Activated T-cell treated with anti-CD3 and anti-CD28 coated beads for 24 hours (primary cell): Measurements from ENCODE around the gene BCL2L11.

Experiments
- DNase-seq: peaks from one replicate; pipeline ENCODE4 v3.0.0-alpha.2; 2020; ENCODE audit warnings: low read depth

BCL2L11 gene

GRCh38 chr2:111117598-111118480, 2.9 kb upstream of the BCL2L11 start:
- no peak for DNase-seq

- DNase-seq, result no peak
These were observed 2.2 kb upstream of the BCL2L11 start for GRCh38 chr2:111118481-111118980.

DNA sequence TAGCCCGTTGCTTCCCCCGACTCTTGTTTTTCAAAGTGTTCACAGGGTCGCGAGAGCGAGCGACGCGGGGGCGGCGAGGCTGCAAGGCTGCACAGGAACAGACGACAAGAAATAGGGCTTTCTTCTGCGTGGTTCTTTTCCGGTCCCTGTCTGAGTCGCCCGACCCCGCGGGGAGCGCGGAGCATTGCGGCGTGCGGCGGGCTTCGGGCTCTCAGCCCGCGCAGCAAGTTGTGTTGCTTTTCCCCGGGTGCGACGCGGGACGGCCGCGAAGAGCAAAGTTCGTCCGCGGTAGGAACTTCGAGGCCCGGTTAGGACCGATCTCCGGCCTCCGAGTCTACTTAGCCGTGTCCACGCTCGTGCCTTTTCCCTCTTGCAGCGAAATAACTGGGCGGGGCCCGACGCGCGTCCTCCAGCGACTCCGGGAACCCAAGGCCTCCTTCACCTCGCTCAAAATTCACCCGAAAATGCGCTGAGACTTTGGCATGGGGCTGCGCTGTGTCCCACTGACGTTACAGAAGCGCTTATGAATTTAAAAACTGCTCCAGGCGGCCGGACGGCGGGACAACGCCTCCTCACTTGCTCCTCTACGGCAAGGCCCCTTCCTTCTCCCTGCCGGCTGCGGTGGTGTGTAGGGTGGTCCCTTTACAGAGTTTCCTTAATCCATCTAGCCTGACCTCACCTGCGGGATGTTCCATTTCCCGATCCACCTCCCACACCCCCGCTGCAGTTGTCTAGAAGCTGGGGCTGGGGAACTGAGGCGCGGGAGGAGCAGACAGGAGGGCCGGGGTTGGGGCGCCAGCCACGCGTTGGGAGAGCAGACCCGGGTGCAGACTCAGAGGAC, 1.5 kb upstream of the BCL2L11 start:
- DNase-seq, result no peak

DNA sequence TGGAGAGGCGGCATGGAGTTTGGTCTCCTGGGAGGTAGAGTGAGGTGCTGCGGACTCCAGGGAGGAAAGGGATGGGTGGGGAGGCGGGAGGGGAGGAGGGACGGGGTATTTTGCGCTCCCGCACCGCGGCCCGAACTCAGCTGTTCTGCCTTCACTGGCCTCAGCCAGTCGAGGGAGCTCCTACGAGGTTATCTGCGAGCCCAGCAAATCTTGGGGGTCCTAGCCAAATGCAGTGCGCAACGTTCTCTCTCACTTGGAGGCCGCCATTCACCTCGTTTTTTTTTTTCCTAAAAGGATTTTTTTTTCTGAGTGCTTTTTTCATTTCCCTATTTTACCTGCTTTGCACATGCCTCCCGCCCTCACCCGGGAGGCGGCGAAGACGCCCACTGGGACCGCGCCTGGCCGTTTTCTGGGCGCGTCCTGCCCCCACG, 877 bp upstream of the BCL2L11 start:
- no peak for DNase-seq

DNA sequence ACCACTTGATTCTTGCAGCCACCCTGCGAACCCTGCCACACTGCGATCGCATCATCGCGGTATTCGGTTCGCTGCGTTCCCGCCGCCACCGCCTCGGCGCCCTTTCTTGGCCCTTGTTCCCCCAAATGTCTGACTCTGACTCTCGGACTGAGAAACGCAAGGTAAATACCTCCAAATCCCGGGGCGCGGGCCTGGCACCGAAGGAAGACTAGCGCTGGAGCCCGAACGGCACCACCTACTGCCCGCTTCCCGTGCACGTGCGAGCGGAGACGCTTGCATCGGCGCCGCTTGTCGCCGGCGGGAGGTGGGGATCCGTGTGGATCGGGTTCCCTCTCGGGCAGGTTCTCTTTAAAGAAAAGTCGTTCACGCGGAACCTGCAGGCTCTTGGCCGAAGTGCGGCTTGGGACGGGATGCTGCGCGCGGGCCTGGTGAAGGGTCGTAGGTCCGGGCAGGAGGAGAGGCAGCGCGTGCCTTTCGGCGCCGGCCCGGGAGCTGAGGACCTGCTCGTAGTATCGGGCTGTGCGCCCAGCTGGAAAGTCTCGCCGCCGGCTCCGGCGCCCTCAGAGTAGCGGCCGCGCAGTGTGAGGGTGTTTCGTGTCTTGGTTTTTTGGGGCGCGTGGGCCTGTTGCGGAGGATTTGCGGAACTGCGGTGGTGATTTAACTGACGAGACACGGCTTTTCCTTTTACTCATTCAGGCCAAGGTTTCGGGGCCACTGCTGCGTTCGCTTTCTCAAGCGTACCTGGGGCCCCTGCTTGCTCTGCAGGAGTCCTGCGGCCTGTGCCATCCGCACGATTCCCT, 514 bp downstream of the BCL2L11 start:
- no peak for DNase-seq

DNA sequence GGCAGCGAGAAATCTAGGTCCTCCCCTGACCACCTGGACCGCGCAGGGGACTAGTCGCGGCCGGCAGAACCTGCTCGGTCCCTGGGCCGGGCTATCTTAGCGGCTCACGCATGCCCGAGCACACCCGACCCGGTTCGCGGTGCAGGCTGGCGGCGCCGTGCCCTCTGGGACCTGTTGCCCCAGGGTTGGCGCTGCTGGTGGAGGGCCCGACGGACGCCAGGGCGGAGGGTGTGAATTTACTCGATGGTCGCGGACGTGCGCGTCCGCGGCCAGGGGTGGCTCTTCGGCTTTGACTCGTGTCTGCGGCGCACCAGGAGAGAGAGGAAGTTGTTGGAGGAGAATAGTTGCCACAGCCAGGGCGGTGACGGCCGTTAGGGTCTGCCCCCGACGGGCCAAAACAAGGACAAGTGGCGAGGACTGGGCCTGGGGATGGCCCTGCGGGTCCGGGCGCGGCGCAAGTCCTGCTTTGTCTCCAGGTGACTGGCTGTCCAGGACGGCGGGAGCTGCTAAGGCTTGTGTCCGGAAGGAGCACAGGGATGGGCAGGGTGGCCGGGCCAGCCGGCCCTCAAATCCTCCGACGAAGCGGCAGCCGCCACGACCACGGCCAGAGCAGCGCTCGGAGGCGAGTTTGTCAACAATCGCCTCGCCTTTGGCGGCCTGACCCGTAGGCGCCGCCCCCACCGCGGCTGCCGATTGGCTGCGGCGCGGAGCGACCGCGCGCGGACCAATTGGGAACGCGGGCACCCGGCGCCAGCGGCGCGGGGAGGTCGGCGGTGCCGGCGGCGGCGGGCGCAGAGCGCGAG, 1.3 kb downstream of the BCL2L11 start:
- peak; percentile 75 for DNase-seq

- DNase-seq, result no peak
These were observed 2.1 kb downstream of the BCL2L11 start for GRCh38 chr2:111122631-111123421.

- DNase-seq, result no peak
These were observed 3.0 kb downstream of the BCL2L11 start for GRCh38 chr2:111123751-111124150.

DNA sequence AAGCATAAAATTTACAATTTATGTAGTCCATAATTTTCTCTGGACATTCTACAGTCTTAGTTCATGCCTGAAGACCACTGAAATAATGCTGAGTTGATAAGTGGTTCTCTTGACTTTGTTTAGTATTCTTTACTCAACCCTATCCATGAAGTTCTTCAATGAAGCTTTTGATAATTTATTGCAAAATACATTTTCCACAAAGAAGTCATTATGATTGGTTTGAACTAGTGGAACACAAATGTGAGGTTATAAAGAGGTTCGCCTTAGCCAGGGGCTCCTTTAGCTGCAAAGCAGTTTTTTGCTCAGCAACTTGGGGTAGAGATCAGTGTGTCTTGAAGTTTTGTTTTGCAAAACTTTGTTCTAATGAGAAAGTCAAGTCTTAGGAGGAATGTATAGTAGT, 5.9 kb downstream of the BCL2L11 start:
- no peak for DNase-seq

- DNase-seq, result no peak
These were observed 6.6 kb downstream of the BCL2L11 start for GRCh38 chr2:111127351-111127750.

- no peak for DNase-seq
These were observed 7.4 kb downstream of the BCL2L11 start for GRCh38 chr2:111128096-111128495.

GRCh38 chr2:111133603-111134002, 12.9 kb downstream of the BCL2L11 start:
- DNase-seq, result no peak

GRCh38 chr2:111134055-111134454, 13.3 kb downstream of the BCL2L11 start:
- no peak for DNase-seq

DNA sequence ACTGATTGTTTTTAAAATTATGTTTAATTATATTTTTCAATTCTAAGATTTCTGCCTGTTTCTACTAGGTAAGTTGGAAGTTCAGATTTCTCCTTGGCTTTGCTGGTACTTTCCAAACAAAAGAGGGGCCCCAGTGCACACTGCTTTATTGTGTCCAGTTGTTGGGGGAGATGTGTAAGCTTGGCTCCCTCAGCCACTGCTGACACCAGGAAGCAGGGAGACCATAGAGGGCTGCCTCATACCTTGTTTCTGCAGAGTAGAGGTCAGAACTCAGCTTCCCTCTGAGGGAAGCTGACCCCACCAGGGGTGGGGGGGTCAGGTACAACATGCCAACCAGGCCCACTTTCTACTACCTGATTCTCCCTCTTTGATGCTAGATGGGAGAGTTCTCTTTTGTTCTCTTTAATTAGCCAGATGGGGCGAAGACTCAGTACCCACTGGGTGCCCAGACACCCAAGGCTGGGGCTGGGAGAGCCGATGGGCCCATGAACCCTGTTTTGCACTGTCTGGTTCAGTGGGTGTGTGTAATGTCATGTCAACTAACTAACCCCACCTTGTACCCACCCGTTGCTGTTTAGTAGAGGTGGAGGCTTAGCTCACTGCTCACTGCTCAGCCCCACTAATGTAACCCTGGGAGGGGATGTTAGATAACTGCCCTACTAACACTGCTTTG, 14.7 kb downstream of the BCL2L11 start:
- DNase-seq, result no peak

GRCh38 chr2:111135910-111136297, 15.2 kb downstream of the BCL2L11 start:
- no peak for DNase-seq

- DNase-seq, result no peak
These were observed 18.1 kb downstream of the BCL2L11 start for GRCh38 chr2:111138839-111139238.

- no peak for DNase-seq
These were observed 19.1 kb downstream of the BCL2L11 start for GRCh38 chr2:111139637-111140317.

- no peak for DNase-seq
These were observed 20.1 kb downstream of the BCL2L11 start for GRCh38 chr2:111140815-111141214.

DNA sequence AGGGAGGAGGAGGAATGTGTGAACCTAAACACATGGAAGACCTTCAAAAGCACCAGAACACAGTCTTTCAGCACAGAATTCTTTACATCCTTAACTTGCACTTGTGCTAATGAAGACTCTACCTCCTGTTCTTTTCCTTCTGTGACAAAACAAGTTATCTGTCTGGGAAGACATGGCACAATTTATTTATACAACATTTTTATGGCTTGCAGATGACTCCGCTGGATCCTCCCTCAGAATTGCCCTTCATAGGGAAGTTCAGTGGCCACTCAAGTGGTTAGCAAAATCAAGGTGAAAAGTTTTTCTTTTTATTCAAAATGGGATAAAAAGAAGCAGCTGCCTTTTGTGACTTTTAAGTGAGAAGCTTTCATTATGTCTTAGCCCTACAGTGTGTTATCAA, 21.4 kb downstream of the BCL2L11 start:
- DNase-seq, result no peak
